H1 (cell line): ENCODE data around the gene PTPRD.

Experiments used
- CHD2 ChIP-seq: IDR thresholded peaks from 2 replicates; pipeline ENCODE4 v1.6.1; 2012; ENCODE audit warnings: low read length, improper control_type of control experiment
- GABPA ChIP-seq: IDR thresholded peaks from 2 replicates; pipeline ENCODE4 v1.6.1; 2011; ENCODE audit warnings: mild to moderate bottlenecking, low read length, moderate library complexity, borderline replicate concordance; ENCODE audit not compliant: insufficient read depth
- TF ChIP-seq, protein P1 (sequence below), 3 experiments: IDR thresholded peaks; 1 replicate in 2 of 3; 2 replicates in 1 of 3; pipeline versions ENCODE4 v1.5.1 to v1.6.1; 2011; ENCODE audit warnings: low read length in 3 of 3, mild to moderate bottlenecking in 3 of 3, inconsistent platforms in 2 of 3, low read depth in 1 of 3, moderate library complexity in 1 of 3; ENCODE audit not compliant: insufficient read depth in 1 of 3; ENCODE audit errors: control extremely low read depth in 1 of 3

GRCh38 chr9:10146517-10147331, 466.1 kb downstream of the PTPRD start:
- TF ChIP-seq CHD2 (no peak), GABPA (no peak)
- TF ChIP-seq, protein P1, sequence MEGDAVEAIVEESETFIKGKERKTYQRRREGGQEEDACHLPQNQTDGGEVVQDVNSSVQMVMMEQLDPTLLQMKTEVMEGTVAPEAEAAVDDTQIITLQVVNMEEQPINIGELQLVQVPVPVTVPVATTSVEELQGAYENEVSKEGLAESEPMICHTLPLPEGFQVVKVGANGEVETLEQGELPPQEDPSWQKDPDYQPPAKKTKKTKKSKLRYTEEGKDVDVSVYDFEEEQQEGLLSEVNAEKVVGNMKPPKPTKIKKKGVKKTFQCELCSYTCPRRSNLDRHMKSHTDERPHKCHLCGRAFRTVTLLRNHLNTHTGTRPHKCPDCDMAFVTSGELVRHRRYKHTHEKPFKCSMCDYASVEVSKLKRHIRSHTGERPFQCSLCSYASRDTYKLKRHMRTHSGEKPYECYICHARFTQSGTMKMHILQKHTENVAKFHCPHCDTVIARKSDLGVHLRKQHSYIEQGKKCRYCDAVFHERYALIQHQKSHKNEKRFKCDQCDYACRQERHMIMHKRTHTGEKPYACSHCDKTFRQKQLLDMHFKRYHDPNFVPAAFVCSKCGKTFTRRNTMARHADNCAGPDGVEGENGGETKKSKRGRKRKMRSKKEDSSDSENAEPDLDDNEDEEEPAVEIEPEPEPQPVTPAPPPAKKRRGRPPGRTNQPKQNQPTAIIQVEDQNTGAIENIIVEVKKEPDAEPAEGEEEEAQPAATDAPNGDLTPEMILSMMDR (IDR thresholded peaks at IDR 0.05; ENCODE audit: control extremely low read depth in 1 of 3, insufficient read depth in 1 of 3, low read depth in 1 of 3, low read length in 3 of 3): no peak
